D341Med (cell line): ENCODE measurements around the gene PHF24.
A peak's percentile ranks its signal among the peaks of the same experiment; 100 is the strongest.
"Not testable (repeated sequence)": the region's sequence is repeated elsewhere in the genome, so short reads cannot be mapped to it uniquely, and the experiment has no call there.

Source experiments
- DNase-seq: peaks from one replicate; pipeline ENCODE4 v3.0.0; 2012; ENCODE audit warnings: low spot score

The PHF24 gene

DNA sequence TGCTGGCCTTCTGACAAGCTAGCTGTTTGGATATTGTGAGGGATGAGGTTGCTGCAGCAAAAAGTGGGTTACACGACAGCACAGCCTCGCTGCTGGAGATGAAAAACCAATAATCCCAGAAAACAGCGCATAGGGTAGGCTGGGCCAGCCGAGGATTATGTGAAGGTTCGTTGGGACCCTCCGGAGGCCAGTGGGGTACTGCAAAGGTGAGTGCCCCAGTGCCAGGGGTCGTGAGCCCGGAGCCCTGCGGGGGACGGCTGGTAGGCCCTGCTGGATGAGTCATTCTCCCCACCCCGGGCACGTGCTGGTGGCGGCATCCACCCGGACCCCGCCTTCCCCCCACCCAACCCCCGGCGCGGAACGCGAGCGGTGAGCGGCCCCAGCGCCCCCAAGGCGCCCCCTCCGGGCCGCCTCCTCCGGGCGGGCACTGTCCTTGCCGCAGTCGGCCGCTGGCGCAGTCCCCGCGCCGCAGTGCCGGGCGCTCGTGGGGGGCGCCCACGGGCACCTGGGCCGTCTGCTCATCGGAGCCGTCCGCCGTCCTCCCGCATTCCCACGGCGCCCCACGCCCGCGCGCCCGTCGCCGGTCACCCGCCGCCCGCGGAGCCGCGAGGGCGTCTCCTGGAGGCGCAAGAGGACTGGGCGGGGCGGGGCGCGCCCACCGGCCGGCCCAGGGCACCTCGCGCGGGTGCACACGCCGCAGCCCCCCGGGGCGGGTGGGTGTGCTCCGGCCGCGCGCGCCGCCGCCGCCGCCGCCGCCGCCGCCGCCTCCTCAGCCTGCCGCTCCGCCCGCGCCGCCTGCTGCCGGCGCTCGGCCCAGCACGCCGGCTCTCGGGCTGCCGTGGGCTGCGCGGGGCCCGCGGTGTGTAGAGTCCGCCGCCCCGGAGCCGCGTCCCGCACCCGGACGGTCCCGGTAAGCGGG is at the start of gene PHF24:
PHF24 (plus strand) TSS at position 794 of the 919 bp plus-strand sequence. CDS start 13,014 bp downstream, outside the sequence.
- DNase-seq = peak; percentile 83

DNA sequence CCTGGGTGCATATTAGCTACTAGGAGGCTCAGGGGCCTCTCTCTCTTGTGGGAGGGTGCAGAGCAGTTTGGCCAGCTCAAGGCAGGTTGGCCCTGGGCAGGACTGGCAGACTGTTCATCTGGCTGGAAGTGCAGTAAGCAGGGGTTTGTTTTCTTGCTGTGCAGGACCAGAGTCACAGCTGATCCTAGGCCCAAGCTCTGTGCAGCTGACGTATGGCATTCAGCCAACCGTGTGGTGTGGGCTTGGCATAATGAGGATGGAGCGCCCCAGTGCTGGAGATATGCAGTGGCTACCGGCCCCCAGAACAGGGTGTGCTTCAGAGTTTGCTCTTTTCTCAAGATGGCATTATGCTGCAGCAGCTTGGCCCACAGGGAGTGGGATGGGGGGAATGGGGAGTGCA is 31.0 kb upstream of the PHF24 start:
- no peak for DNase-seq

DNA sequence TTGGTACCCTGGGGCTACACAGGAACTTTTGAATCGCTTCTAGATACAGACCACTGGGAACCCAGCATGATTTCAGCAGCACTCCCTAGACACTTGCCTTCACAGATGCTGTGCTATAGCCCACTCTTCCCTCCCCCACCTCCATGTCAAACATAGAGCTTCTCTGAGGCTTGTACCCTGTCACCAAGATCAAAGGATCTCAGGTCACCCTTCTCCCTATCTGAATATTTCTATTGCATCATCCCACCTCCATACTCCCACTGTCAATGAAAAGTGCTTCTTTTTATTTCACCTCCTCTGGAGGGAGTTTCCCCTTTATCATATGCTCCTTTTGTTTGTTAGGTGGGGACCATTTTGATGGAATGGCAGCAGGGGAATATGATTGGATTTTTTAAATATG is 29.2 kb upstream of the PHF24 start:
- DNase-seq = no peak

DNA sequence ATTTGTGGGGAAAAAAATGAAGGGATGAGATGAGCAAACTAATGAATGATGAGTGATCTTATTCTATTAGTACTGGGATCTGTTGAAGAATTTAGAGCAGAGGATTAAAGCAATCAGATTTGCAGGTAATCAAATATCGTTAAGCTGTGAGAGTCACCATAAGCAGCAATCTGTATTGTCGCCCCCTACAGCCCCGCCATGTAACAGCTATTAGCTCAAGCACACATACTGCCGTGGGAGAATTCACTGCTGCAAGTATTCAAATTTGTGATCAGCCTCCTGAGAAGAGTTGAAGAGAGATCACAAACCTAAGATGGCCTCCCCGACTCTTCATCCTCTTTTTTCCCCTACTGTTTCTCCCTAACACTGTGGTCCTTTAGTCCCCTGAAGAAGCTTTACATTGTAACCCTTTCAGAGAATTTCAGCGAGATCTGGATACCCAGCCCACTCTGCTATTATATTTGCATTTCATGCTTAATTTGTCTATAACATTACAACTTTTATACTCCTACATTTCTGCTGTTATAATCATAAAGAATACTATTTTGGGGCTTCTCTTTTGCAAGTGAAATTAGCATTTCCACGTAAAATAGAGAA is 28.5 kb upstream of the PHF24 start:
- DNase-seq = peak; percentile 73

DNA sequence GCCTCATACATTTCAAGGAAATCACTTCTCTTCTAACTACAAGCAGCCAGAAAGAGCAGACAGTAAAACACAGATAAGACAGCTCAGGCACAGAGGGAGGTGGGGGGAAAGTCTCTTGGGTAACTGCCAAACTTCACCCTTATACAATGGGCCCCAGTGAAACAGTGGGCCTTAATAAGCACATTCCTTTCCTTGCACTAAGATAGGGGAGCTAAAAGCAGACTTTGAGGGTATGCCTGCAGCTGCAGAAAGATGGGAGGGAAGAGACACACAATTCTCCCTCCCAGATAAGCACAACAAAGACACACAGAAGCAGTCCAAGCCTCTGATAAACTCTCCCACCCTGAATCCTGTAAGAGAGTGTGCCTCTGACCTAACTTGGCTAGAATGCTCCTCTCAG is 18.1 kb upstream of the PHF24 start:
- not testable (repeated sequence) for DNase-seq

DNA sequence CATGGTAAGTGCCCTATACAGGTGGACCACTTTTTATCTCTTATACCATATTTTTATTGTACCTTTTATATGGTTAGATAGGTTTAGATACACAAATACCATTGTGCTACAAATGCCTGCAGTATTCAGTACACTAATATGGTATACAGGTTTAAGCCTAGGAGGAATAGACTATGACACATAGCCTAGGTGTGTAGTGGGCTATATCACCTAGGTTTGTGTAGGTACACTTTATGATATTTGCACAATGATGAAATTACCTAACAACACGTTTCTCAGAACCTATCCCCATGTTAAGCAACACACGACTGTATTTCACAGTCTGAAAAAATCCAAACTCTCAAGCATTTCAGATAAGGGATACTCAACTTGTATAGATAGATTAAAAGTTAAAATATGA is 9.6 kb upstream of the PHF24 start:
- no peak for DNase-seq

DNA sequence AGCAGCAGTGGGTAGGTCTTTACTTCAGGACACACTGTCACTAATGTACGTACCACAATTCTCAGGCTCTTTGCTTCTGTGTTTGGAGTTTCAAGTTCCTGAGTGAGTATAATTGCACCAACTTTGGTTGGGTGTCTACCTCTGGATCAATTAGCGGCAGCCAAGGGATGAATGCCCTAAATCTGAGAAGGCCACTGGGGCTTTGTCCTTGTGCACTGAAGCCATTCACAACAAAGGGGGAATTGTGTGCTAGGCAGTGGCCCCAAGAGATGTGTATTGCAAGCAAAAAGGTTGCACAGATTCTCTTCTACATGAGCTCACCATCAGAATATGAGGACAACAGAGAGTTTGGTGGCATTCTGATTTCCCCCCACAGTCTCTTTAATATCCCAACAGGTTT is 3.9 kb upstream of the PHF24 start:
- DNase-seq = no peak

DNA sequence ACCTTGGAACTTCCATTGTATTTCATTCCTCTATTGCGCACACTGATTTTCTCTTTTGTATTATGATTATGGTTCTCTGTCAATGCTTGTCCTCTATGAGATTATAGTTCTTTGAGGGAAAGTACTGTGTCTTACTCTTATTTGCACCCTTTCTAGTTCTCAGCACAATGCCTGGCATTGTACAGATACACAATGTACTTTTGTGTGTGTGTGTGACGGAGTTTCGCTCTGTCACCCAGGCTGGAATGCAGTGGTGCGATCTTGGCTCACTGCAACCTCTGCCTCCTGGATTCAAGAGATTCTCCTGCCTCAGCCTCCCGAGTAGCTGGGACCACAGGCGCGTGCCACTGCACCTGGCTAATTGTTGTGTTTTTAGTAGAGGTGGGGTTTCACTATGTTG is 2.0 kb upstream of the PHF24 start:
- DNase-seq = not testable (repeated sequence)

DNA sequence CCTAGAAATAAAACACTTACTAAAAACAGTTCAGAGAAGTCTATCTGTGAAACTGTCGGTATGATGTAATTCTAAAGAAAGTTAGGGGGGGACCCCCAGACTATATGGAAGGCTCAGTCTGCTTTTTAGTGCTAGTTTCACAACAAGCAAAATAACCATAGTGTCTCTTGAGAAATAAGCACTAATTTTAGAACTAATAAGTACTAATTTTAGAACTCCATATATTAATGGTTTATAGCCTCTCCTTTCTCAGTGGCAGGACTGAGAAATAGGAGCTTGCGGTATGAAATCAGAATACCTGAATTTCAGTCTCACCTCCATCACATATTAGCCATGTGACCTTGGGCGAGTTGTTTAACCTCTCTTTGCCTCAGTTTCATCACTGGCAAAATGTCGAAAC is 1.4 kb upstream of the PHF24 start:
- no peak for DNase-seq

DNA sequence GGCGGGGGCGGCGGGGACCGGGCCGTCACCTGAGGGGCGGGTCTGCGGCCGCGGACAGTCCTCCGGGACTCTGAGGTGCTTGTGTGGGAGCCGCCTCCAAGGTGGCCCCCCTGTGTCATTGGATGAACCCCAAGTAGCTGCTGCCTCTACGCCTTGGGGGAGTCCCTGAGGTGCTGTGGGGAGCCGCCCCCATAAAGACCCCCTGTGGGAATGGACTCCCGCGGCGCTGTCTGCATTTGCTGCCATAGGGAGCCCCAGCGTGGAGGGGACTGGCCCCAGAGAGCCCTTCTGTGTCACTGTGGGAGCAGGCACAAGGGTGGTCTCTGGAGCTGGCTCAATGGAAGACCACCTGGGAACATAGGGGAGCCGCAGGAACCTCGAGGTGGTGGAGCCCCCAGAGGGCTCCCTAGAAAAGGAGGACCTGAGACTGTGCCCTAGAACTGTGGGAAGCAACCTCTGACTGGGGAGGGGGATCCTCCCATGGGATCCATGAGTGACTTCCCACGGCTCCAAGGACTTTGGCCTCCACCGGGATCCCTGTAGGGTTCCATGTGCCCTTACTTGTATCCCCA is 412 bp downstream of the PHF24 start:
- peak; percentile 29 for DNase-seq

DNA sequence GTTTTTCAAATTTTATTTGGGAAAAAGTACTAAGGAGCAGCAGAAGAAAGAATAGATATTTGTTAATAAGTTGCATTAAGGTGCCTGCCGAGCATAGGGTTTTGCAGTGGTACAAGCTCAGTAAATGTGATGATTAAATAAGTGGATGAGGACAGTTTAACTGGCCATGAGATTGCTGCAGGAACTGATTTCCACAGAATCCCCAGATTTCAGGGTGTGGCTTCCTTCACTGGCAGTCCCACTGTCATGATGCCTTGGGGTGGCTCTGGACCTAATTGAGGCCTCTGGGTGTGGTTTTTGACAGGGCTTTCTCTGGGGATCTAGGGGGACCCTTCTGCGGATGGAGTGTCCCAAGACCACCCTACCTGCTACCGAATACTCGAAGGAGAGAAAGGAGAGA is 1.4 kb downstream of the PHF24 start:
- no peak for DNase-seq

DNA sequence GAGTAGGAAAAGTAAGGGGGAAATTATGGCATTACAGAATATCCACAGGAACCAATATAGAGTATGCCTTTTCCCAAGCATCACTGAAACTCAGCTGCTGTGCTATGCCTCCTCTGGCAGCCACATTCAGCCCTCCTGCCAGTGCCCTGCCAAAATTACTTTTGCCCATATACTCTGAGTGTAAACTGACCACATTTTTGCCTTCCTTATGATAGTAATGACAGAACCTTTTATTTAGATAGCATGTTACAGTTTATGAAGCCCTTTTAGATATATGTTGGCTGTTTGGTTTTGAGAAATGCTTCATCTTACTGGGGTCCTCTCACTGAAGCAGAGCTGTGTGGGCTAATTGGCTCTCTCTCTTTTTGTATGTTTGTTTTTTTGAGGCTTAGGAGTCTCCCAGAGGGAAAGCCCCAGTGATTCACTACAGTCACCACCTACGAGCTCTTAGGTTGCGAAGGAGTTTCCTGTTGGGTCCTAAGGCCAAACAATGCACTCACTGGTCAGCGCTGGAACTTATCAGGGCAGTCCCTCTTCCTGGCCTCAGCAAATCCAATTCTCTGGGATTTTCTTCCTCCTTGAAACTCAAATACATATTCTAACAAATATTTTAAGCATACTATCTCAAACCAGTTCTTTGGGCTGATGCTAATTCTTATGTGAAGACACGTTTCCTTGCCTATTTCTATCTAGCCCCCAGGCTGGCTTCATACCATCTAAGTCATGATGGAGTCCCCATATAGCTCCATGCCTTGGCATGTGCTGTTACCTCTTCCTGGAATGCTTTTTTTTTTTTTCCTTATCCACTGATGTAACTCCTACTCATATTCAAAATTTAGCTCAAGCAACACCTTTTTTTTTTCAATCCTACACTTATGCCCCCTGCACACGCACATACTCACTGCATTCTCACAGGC is 3.7 kb downstream of the PHF24 start:
- no peak for DNase-seq

DNA sequence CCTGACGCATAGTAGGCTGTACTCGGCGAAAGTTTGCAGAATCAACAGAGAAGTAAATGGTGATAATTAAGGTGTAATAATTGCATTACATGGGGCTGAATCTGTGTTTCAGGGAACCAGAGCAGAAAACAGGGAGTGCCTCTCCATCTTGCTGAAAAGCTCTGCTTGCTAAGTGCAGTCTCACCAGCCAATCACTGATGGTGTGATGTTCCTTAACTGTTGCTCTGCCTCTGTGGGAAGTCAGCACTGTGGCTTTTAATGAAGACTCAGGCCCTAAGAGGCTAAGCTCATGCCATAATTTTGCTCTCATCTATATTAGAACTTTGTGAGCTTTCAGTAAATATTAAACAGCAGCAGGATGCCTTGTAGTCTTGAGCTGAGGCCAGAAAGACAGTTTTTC is 4.5 kb downstream of the PHF24 start:
- no peak for DNase-seq

DNA sequence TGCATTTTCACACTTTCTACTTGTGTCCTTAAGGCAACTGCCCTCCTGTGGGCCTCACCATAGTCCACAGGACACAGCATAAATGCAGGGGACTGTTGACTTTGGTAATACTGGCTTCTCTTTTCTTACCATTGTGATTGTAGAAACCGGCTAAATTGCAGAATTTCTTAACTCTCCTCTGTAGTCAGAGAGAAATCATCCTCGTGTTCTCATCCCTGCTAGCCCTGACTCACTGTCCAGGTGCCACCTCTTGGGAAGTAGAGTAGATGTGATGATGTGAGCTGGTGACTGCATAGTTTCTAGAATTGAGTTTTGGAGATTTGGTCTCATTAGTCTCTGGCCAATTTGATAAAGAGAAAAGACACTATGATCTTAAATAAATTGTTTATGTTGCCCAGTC is 5.5 kb downstream of the PHF24 start:
- DNase-seq = no peak

DNA sequence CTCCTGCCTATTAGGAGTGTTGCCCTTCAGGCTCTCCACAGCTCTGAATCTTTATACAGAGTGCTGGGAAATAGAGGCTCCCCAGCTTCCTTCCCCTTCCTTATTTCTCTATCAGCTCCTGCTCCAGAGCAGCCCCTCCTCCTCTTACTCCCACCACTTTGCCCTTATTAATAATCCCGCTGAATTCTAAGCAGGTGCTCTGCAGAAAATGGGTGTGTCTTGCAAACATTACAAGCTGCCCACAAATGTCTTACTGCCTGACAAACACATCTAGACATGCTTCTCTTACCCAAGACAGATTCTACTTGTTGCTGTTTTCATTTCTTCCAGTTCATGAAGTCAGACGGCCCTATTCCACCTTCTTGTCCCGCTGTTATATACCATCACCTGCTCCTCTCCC is 6.4 kb downstream of the PHF24 start:
- no peak for DNase-seq

DNA sequence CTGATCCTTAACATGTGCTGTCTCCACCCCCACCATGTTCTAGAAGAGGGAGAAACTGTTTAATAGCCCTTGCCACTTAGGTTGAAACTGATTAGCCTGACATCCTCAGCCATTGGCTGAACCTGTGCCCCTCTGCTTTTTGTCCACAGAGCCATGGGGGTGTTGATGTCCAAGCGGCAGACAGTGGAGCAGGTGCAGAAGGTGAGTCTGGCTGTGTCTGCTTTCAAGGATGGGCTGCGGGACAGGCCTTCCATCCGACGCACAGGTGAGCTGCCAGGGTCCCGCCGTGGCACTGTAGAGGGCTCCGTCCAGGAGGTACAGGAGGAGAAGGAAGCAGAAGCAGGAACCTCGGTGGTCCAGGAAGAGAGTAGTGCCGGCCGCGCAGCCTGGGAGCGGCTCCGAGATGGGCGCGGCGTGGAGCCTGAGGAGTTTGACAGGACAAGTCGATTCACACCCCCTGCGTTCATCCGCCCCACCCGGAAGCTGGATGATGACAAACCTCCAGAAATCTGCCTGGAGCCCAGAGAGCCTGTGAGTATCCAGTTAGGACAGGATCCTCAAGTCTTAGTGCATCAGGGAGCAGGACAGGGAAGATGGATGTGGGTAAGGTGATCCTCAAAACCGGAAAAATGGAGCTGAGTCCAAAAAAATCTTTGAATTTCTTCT is 13.2 kb downstream of the PHF24 start:
- DNase-seq = no peak

DNA sequence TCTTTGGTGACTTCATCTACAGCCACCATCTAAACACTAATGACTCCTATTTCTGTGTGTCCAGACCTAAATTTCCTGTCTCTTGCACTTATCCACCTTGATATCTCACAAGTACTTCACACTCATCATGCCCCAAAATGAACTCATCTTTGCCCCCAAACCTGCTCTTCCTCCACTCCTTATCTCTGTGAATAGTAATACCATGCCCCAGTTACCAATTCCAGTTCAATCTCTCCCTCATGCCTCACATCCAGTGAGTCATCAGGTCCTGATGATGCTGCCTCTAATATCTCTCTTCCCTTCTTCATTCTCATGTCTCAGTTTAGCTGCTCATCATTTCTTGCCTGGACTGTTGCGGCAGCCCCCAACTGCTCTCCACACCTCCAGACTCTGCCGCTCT is 16.6 kb downstream of the PHF24 start:
- DNase-seq = no peak

DNA sequence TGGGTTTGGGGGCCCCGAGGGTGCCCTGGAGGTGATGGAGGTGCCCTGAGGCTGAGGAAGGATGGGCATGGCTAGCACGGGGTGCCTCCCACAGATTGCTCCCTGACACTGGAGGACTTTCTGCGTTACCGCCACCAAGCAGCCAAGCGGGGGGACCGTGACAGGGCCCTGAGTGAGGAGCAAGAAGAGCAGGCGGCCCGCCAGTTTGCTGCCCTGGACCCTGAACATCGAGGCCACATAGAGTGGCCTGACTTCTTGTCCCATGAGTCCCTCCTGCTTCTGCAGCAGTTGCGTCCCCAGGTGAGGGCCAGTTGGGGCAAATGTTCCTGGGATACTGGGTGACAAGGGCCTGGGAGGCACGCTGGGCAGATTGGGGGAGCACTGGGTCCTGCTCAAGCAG is 18.4 kb downstream of the PHF24 start:
- DNase-seq = no peak

DNA sequence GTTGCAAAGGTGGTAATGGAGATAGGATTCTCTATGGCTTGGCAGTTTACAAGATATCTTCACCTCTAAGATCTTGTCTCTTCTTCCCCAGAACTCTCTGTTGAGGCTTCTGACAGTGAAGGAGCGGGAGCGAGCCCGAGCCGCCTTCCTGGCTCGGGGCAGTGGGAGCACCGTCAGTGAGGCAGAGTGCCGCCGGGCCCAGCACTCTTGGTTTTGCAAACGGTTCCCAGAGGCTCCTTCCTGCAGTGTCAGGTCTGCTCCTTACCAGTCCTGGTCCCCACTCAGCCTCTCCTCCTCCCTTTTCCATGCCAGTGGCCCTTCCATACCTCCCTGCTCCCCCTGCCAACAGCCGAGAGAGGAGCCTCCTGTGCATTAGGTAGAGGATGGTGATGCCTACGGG is 18.9 kb downstream of the PHF24 start:
- no peak for DNase-seq

DNA sequence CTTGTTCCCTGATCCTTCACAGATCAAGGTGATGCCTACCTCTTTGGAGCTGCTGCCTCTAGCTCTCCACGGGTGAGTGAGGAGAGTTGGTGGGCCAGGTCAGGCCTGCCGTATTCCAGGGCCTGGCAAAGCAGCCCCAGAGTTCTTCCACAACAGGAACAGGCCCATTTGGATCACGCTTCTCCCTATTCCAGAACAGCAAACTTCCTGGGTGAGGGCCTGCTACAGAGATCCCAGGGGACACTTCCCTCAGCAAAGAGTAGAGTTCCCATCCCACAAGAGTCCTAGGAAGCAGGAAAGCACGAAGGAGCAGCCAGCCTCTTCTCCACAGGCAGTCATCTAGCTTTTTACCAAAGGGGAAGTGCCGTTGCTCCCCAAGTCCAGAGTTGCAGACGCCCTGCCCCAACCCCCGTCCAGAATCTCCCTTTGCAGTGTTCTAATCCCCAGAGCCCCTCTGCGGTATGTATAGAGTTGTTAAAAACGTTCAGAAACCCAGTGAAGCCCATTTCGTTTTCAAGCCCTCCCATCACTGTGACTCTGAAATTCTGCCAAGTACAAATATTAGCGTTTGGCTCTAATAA is 22.2 kb downstream of the PHF24 start:
- DNase-seq = no peak

DNA sequence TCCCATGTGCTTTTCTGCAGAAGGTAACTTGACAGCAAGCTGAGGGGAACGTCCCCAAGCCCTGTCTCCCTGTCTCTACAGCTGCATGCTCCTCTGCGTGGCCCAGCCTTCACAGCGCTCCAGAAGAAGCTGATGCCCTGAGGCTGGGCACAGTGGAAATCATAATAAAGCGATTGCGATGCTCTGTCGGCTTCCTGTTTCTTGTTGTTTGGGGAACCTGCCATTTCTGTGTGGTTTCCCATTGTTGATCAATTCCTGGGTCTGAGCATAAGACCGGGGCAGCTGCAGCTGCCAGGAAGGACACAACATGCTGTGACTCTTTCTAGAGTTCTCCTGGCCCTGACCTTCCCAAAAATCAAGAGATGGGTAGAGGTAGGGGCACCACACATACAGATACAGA is 24.3 kb downstream of the PHF24 start:
- no peak for DNase-seq
